SK-N-DZ (cell line): ENCODE measurements around the gene EVL.

Experiments used
- DNase-seq: peaks from one replicate; pipeline ENCODE4 v3.0.0-alpha.2; 2015; ENCODE audit warnings: low spot score

EVL gene

DNA sequence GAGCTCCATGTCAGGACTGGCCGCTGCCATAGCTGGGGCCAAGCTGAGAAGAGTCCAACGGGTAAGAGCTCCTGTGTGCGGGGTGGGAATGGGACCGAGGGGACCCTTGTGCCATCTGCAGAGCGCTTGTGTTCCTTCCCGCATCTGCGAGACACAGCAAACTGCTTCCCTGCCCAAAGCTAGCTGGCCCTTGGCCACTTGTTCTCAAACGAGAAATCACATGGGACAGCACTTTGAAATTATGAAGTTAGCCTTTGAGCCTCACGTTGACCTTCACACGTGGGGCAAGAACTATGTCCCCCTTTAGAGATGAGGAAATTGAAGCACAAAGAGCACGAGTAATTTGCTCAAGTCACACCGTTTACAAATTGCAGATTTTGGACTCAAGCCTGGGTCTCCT, 63.5 kb downstream of the EVL start:
- DNase-seq = no peak

GRCh38 chr14:100129161-100129589, 64.0 kb downstream of the EVL start:
- peak; percentile 40 for DNase-seq

DNA sequence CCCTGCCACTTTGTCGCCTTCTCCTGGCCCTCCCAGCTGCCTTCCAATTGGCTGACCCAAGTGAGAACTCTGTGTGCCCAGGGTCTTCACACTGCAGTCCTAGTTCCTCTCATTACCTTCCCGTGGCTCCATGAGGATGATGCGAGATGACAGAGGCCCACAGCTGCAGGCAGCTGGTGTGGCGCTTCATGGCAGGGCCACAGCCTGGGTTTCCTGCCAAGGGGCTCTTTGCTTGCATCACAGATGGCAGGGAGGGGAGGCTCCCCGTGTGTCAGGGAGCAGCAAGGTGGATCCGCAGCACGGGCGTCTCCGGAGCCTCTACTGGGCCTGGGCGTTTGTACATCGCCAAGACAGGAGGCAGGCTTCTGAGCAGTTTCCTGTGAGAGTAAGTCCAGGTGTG, 65.3 kb downstream of the EVL start:
- no peak for DNase-seq

GRCh38 chr14:100131181-100131580, 66.0 kb downstream of the EVL start:
- DNase-seq = no peak

GRCh38 chr14:100132161-100132902, 67.1 kb downstream of the EVL start:
- DNase-seq = no peak

GRCh38 chr14:100132903-100133510, 67.8 kb downstream of the EVL start:
- DNase-seq = no peak

- no peak for DNase-seq
These were observed 69.4 kb downstream of the EVL start for GRCh38 chr14:100134586-100134985.

- DNase-seq = no peak
These were observed 69.9 kb downstream of the EVL start for GRCh38 chr14:100135073-100135472.

- no peak for DNase-seq
These were observed 70.6 kb downstream of the EVL start for GRCh38 chr14:100135784-100136183.

DNA sequence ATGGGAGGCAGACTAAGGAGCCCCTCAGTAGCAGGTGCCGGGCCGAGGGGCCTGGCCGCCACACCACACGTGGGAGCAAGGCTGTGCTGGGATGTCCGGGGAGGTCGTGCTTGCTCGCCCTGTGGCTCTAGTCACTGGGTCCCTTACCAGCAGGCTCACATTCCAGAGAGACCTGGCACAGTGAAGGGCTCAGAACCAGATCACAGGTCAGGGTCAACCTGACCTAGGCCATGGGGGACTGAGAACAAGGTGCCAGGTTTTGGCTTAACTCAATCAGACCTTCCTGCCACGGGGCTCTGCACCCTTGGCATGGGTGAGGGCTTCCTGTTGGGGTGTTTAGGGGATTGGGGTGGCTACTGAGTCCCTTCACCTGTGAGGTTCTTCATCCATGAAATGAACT, 72.0 kb downstream of the EVL start:
- no peak for DNase-seq

GRCh38 chr14:100138082-100138787, 73.0 kb downstream of the EVL start:
- DNase-seq = no peak

GRCh38 chr14:100138955-100139354, 73.7 kb downstream of the EVL start:
- DNase-seq = no peak

DNA sequence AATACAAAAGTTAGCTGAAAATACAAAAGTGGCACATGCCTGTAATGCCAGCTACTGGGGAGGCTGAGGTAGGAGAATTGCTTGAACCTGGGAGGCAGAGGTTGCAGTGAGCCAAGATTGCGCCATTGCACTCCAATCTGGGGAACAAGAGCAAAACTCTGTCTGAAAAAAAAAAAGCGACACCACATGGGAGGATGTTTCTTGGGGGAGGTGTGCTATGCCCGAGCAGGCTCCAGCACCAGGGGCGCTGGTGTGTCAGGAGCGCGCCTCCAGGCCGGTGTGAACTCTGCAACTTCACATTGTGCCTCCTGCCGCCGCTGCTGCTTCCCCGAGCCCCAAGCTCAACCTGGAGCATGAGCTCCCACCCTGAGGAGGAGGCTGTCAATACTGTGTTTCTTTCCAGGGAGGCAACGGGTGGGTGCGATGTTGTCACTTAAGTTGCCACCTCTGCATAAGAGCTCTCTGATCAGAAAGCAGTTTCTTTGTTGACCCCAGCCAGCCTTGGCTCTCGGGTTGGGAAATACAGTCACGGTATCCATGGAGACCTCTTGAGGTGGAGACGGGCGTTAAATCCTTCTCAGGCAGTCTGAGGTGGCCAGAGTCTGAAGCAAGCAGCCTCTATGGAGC, 75.3 kb downstream of the EVL start:
- no peak for DNase-seq

DNA sequence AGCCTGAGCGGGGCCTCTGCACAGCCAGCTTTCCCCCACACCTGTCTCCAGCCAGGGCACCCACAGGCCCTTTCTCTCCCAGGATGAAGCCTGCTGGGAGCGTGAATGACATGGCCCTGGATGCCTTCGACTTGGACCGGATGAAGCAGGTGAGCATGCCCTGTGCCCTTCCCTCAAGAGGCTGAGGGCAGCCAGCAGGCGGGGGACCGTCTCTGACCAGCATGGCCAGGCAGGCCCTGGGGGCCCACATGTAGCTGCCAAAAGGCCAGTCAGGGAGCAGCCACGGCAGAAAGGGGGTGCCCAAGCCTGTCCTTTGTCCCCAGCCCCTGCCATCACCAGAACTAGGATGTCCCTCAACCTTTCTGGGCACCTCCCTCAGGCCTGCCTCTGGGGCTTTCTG, 75.9 kb downstream of the EVL start:
- no peak for DNase-seq

- DNase-seq = no peak
These were observed 77.1 kb downstream of the EVL start for GRCh38 chr14:100142073-100143040.

GRCh38 chr14:100143523-100143922, 78.3 kb downstream of the EVL start:
- DNase-seq = no peak

DNA sequence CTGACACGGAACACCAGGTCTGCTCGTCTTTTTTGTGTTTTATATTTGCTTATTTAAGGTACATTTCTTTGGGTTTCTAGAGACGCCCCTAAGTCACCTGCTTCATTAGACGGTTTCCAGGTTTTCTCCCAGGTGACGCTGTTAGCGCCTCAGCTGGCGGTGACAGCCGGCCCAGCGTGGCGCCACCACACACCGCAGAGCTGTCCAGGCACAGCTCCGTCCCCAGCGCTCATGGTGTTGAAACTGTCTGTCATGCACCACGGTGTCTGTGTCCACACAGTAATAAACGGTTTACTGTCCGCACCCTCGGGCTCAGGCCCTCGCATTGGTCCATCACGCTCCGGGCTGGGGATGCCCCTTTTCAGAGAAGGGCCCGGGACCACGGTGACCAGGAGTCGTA, 78.7 kb downstream of the EVL start:
- DNase-seq = no peak

- DNase-seq = no peak
These were observed 79.4 kb downstream of the EVL start for GRCh38 chr14:100144645-100144995.

DNA sequence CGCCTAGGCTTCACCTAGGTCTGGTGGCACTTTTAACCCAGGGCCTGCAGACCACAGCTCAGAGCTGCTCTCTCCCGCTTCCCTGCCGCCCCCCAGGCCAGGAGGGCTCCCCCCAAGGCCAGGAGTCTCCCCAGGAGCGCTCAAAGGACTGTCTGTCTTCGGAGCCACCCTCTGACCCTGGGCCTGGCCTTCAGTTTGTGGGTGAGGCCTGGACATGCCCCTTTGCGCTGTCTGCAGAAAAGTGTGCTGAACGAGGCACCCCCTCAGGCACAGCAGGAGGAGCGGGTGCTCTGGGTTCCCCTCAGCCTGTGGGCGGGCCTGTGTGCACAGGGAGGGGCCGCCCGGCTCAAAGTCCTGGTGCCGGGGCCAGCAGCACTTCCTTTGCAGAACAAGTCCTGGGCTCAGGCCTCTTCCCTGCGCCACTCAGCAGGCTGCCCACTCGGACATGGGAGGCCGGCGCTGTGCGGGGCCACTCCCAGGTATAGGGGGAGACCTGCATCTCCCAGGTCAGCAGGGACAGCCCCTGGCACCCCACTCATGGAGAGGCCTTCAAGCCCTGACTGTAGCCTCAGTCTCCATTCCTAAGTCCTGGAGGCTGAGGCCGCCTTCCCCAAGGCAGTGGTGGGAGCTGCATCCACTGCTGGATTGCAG, 79.9 kb downstream of the EVL start:
- DNase-seq = no peak

DNA sequence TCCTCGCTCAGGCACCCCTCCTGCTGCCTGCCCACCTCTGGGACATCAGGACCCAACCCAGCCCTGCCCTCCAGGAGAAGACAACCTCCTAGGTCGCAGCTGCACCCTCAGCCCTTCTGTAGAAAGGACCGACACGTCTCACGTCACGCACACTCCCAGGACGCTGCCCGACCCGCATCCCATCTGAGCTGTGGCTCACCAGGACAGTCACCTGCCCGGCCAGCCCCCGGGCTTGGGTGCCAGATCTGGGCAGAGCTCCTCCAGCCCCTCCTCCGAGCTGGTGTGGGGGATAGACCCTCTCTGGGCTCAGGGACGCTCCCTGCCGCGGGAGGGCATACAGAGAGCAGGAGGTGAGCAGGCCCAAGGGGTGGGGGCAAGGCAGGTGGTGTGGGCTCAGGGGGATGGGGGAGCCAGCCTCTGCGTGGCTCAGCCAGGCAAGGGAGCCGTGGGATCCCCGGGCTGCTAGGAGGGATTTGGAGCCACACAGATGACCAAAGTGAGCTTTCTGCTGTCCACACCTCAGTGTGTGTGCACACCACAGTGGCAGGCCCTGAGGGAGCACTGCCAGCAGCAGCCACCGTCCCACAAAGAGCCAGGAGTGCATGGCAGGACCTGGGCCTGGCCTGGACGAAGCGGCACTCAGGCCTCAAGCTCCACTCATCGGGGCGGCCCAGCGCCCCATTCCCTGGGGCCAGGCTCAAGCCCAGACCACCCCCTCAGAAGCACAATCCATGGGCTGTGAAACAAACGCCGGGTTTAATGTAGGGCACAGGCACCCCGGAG, 80.7 kb downstream of the EVL start:
- no peak for DNase-seq
